SK-N-SH (cell line): ENCODE measurements around the gene SETD1B. TPM values are rescaled to one million over a fixed set of nuclear protein-coding genes. Genes with fewer than 3 reads are reported as not detected.
A peak's percentile ranks its signal among the peaks of the same experiment; 100 is the strongest.

ENCODE experiments used
- CTCF ChIA-PET: fragments of 300-600, 350-600 bp; formaldehyde crosslinking; extraction: SDS; loops from one replicate; lab custom pipeline; 2021; lab: Yijun Ruan, JAX
- POLR2A ChIA-PET: fragments of 350-600 bp; sonication (Branson Sonifier 250); formaldehyde crosslinking; extraction: SDS; loops from one replicate; lab custom pipeline; 2020; ENCODE audit warnings: antibody characterized with exemption, inconsistent platforms; lab: Yijun Ruan, JAX
- DNase-seq: peaks from one replicate; pipeline ENCODE4 v3.0.0; 2012
- H2AFZ ChIP-seq: fragments of 200-600 bp; sonication (generic); 2 replicates; pipeline ENCODE4 v1.8.1; 2016; ENCODE audit warnings: antibody characterized with exemption, mild to moderate bottlenecking, low read depth
- H3F3A ChIP-seq: fragments of 200-600 bp; sonication (generic); replicated peaks from 2 replicates; pipeline ENCODE3; 2016; ENCODE audit warnings: antibody characterized with exemption, mild to moderate bottlenecking; ENCODE audit not compliant: insufficient read depth
- H3K27ac ChIP-seq, 2 experiments: fragments of 200-500 bp in 1 of 2; fragments of 200-600 bp in 1 of 2; sonication (Bioruptor generic) in 1 of 2; sonication (generic), shearing (Covaris generic) in 1 of 2; 2 replicates each; pipeline versions ENCODE4 v1.5.1 to v1.6.1; 2014 to 2016; ENCODE audit warnings: low read depth in 2 of 2, inconsistent platforms in 1 of 2, low read length in 1 of 2, mild to moderate bottlenecking in 1 of 2, mixed read lengths in 1 of 2
- H3K27me3 ChIP-seq: fragments of 200-600 bp; sonication (generic), shearing (Covaris generic); 2 replicates; pipeline ENCODE4 v1.6.1; 2016; ENCODE audit warnings: mixed run types; ENCODE audit not compliant: insufficient read depth
- H3K36me3 ChIP-seq, 2 experiments: fragments of 200-500 bp in 1 of 2; fragments of 200-600 bp in 1 of 2; sonication (Bioruptor generic) in 1 of 2; sonication (generic) in 1 of 2; replicated peaks in 1 of 2; 2 replicates each; pipeline versions ENCODE3 to v1.5.1; 2014 to 2016; ENCODE audit warnings: low read length in 1 of 2, mild to moderate bottlenecking in 1 of 2; ENCODE audit not compliant: insufficient read depth in 2 of 2, control insufficient read depth in 1 of 2
- H3K4me1 ChIP-seq, 2 experiments: fragments of 200-500 bp in 1 of 2; fragments of 200-600 bp in 1 of 2; sonication (Bioruptor generic) in 1 of 2; sonication (generic), shearing (Covaris generic) in 1 of 2; 2 replicates each; pipeline versions ENCODE4 v1.5.1 to v1.6.1; 2014 to 2016; ENCODE audit warnings: low read depth in 1 of 2, low read length in 1 of 2, mixed run types in 1 of 2; ENCODE audit not compliant: insufficient read depth in 2 of 2, control insufficient read depth in 1 of 2
- H3K4me2 ChIP-seq: fragments of 200-600 bp; sonication (generic), shearing (Covaris generic); 2 replicates; pipeline ENCODE4 v1.6.1; 2017; ENCODE audit warnings: mixed run types
- H3K4me3 ChIP-seq, 2 experiments: fragments of 200-500 bp in 1 of 2; fragments of 200-600 bp in 1 of 2; sonication (Bioruptor generic) in 1 of 2; sonication (generic), shearing (Covaris generic) in 1 of 2; 2 replicates each; pipeline versions ENCODE4 v1.5.1 to v1.8.1; 2014 to 2016; ENCODE audit warnings: low read depth in 2 of 2, inconsistent platforms in 1 of 2, low read length in 1 of 2, mild to moderate bottlenecking in 1 of 2, mixed read lengths in 1 of 2, moderate library complexity in 1 of 2
- H3K79me2 ChIP-seq: fragments of 200-600 bp; sonication (generic); 2 replicates; pipeline ENCODE4 v1.8.1; 2017; ENCODE audit warnings: mild to moderate bottlenecking; ENCODE audit not compliant: insufficient read depth
- H3K9ac ChIP-seq: fragments of 200-600 bp; sonication (generic); 2 replicates; pipeline ENCODE4 v1.6.1; 2017; ENCODE audit warnings: mixed run types
- H3K9me2 ChIP-seq: fragments of 200-600 bp; sonication (generic); 2 replicates; pipeline ENCODE4 v1.6.1; 2017; ENCODE audit warnings: mixed run types
- H3K9me3 ChIP-seq: fragments of 200-600 bp; sonication (generic); 2 replicates; pipeline ENCODE4 v1.6.1; 2017; ENCODE audit warnings: mixed run types, mild to moderate bottlenecking, moderate library complexity
- H4K20me1 ChIP-seq: fragments of 200-600 bp; sonication (generic); 2 replicates; pipeline ENCODE4 v1.6.1; 2017; ENCODE audit warnings: mild to moderate bottlenecking, mixed run types; ENCODE audit not compliant: insufficient read depth
- EP300 ChIP-seq, 2 experiments: IDR thresholded peaks; 2 replicates each; pipeline versions ENCODE4 v1.4.0 to v1.6.1; 2012; ENCODE audit warnings: borderline replicate concordance in 1 of 2, low read depth in 1 of 2, low read length in 1 of 2
- FOXM1 ChIP-seq: IDR thresholded peaks from 2 replicates; pipeline ENCODE4 v1.4.0; 2012; ENCODE audit warnings: low read depth, mild to moderate bottlenecking
- MAX ChIP-seq: IDR thresholded peaks from 2 replicates; pipeline ENCODE4 v1.4.0; 2012; ENCODE audit warnings: low read depth
- MXI1 ChIP-seq: IDR thresholded peaks from 2 replicates; pipeline ENCODE4 v1.6.1; 2012; ENCODE audit warnings: mild to moderate bottlenecking, low read depth, low read length, improper control_type of control experiment
- TAF1 ChIP-seq: IDR thresholded peaks from 2 replicates; pipeline ENCODE4 v1.6.1; 2012; ENCODE audit warnings: low read depth, mild to moderate bottlenecking, low read length, moderate library complexity, borderline replicate concordance
- WGBS: methylation state at CpG from one replicate; pipeline ENCODE4 v1.1.6; 2017; ENCODE audit warnings: low lambda C conversion rate; 5-methylcytosine and 5-hydroxymethylcytosine counted together
- polyA plus RNA-seq, 3 experiments: library from polyadenylated mRNA; depleted of rRNA; stranded (reverse); fragments of >200 nt; gene quantifications; 2 replicates each; pipeline ENCODE4 v1.2.3, GENCODE V29; 2012

Gene SETD1B
- polyA plus RNA-seq, 1 of the 3 experiments (the other 2 are of a cell fraction) = 2.0 TPM

GRCh38 chr12:121804417-121805111 lies 755 bp downstream of the SETD1B start:
- Histone ChIP-seq H3K36me3 (peaks cover 16 to 20% of the 10 kb centered on the region in 2 experiments), H3K27ac (peak overlapping the region; percentile 72 to 98), H3K79me2 (peaks cover 72% of the 10 kb centered on the region), H3K4me2 (peak overlapping the region; percentile 89), H3K27me3 (no peaks in the 10 kb centered on the region), H3K4me3 (peak overlapping the region; percentile 73 to 91), H3K9me3 (no peaks in the 10 kb centered on the region), H3K9ac (peak overlapping the region; percentile 93), H3K4me1 (peaks cover 7 to 16% of the 10 kb centered on the region in 2 experiments; a peak in 1 of 4 replicates), H3F3A (peaks cover 25% of the 10 kb centered on the region), H3K9me2 (no peaks in the 10 kb centered on the region), H2AFZ (0 out of 2 replicates have a peak overlapping the region, but pooled peaks have one; percentile 6), H4K20me1 (peaks cover 8% of the 10 kb centered on the region)
- peak; percentile 61 for DNase-seq
- 0% methylated on average over 11 of the region's 63 CpGs for WGBS
- ChIA-PET POLR2A (interaction anchor here (1.8 to 4.0 kb wide), 2 partner anchors 10 kb away, joined by 10 to 22 read pairs; partner anchors contain the start of gene RHOF), CTCF (interaction anchor here (0.6 to 18.3 kb wide), 4 partner anchors 8 to 1170 kb away, joined by 3 to 675 read pairs (median 8); partner anchors contain the start of gene RHOF)
- 0 out of 2 replicates have a peak, but pooled peaks have one; percentile 28 for TF ChIP-seq TAF1
- TF ChIP-seq EP300 (IDR thresholded peaks at IDR 0.05; ENCODE audit: borderline replicate concordance in 1 of 2, low read depth in 1 of 2, low read length in 1 of 2) = 0 out of 4 replicates have a peak, but pooled peaks of 1 of the 2 experiments have one; percentile 8
- TF ChIP-seq MXI1 = no peak; the same call in none of the 2 replicates

- 2% methylated on average over 44 of the region's 45 CpGs for WGBS
- peak; percentile 48 for DNase-seq
- ChIA-PET POLR2A (interaction anchor here (4.0 kb wide), 1 partner anchor 10 kb away, joined by 22 read pairs; the partner anchor contains the start of gene RHOF), CTCF (interaction anchor here (0.6 to 18.3 kb wide), 5 partner anchors 10 to 500 kb away, joined by 3 to 675 read pairs (median 4); partner anchors contain the start of gene RHOF)
- no peak overlapping the region for H2AFZ ChIP-seq
- peaks cover 80% of the 10 kb centered on the region for H3K79me2 ChIP-seq
- peak overlapping the region; percentile 73 to 91 for H3K4me3 ChIP-seq
- H3K36me3 ChIP-seq = peaks cover 16 to 29% of the 10 kb centered on the region in 2 experiments
- H3K4me1 ChIP-seq = peaks cover 7 to 16% of the 10 kb centered on the region in 2 experiments; a peak in 1 of 4 replicates
- H4K20me1 ChIP-seq = peaks cover 11% of the 10 kb centered on the region
- H3K27me3 ChIP-seq = no peaks in the 10 kb centered on the region
- peak overlapping the region; percentile 93 for H3K9ac ChIP-seq
- no peaks in the 10 kb centered on the region for H3K9me2 ChIP-seq
- peak overlapping the region; percentile 89 for H3K4me2 ChIP-seq
- H3K9me3 ChIP-seq = no peaks in the 10 kb centered on the region
- TF ChIP-seq FOXM1 = no peak
- 0 out of 2 replicates have a peak, but pooled peaks have one; percentile 24 for TF ChIP-seq MAX
- H3F3A ChIP-seq = peaks cover 22% of the 10 kb centered on the region
- peak overlapping the region; percentile 72 to 98; a peak in 3 of 4 replicates for H3K27ac ChIP-seq
These were observed 1.6 kb downstream of the SETD1B start for GRCh38 chr12:121805171-121806008.
